ENCODE measurements around the gene KCNJ12. TPM values are rescaled to one million over a fixed set of nuclear protein-coding genes. Genes with fewer than 3 reads are reported as not detected.

The KCNJ12 gene
- total and polyA plus RNA-seq, 3 donors from 2014 or later: 2.4 to 5.4 (median 2.8) TPM

DNA sequence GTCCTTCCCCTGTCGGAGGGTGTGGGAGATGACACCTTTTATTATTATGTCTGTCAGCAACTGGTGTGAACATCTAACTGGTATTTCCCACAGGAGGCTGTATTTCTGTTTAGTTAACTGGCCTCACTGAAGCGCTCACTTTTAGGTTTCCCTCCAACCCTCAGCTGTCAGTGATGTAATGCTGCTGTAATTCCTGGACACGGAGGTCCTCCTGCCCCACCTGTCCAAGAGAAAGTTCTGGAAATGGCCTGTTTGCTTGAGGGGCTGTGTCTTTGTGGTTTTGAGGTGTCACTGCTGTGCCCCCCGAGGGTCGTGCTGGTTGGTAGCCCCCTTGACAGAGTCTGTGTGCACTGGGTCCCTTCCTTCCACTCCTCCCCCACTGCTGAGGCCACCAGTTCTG lies 11.5 kb downstream of the KCNJ12 start:
- Histone ChIP-seq H3K27ac (no peak overlapping the region), H3K27me3 (no peaks in the 10 kb centered on the region), H3K4me1 (peaks cover 2% of the 10 kb centered on the region), H3K4me3 (no peak overlapping the region), H3K36me3 (ENCODE audit: low read depth, missing control alignments) (no peaks in the 10 kb centered on the region), H3K9me3 (no peaks in the 10 kb centered on the region)
- WGBS, 2 donors: 78 to 84% methylated on average over 5 of the region's 5 CpGs
- no peak for DNase-seq
- TF ChIP-seq POLR2A (IDR thresholded peaks at IDR 0.05): no peak
- TF ChIP-seq, protein P1, sequence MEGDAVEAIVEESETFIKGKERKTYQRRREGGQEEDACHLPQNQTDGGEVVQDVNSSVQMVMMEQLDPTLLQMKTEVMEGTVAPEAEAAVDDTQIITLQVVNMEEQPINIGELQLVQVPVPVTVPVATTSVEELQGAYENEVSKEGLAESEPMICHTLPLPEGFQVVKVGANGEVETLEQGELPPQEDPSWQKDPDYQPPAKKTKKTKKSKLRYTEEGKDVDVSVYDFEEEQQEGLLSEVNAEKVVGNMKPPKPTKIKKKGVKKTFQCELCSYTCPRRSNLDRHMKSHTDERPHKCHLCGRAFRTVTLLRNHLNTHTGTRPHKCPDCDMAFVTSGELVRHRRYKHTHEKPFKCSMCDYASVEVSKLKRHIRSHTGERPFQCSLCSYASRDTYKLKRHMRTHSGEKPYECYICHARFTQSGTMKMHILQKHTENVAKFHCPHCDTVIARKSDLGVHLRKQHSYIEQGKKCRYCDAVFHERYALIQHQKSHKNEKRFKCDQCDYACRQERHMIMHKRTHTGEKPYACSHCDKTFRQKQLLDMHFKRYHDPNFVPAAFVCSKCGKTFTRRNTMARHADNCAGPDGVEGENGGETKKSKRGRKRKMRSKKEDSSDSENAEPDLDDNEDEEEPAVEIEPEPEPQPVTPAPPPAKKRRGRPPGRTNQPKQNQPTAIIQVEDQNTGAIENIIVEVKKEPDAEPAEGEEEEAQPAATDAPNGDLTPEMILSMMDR (IDR thresholded peaks at IDR 0.05): no peak
- intact Hi-C loops (cut with DNase I; ENCODE audit: low total_unique reads): no loop called here

DNA sequence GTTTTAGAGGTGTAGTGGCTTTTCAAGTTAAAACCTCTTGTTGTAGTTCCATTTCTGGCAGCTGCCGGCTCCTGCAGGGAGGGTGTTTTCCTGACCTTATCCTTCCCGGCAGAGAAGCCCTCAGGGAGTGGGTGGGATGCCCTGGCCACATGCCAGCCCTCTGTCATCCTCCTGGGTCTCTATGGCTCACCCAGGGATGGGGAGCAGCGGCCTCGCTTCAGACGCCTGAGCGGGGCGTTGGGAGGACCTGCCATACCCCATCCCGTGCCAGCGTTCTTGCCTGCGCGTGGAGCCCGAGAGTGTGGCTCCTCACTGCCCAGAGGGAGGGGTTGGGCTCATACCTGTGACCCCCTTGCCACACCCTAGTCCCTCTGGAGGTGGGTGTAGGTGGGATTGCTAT lies 11.9 kb downstream of the KCNJ12 start:
- H3K4me1 ChIP-seq: peaks cover 2% of the 10 kb centered on the region
- H3K4me3 ChIP-seq: no peak overlapping the region
- no peak overlapping the region for H3K27ac ChIP-seq
- intact Hi-C loops (cut with DNase I; ENCODE audit: low total_unique reads): no loop called here
- H3K9me3 ChIP-seq: no peaks in the 10 kb centered on the region
- WGBS, 2 donors: 80 to 81% methylated on average over 9 to 12 of the region's 12 CpGs
- no peak for TF ChIP-seq POLR2A (IDR thresholded peaks at IDR 0.05)
- H3K36me3 ChIP-seq (ENCODE audit: low read depth, missing control alignments): no peaks in the 10 kb centered on the region
- no peaks in the 10 kb centered on the region for H3K27me3 ChIP-seq
- no peak for DNase-seq

DNA sequence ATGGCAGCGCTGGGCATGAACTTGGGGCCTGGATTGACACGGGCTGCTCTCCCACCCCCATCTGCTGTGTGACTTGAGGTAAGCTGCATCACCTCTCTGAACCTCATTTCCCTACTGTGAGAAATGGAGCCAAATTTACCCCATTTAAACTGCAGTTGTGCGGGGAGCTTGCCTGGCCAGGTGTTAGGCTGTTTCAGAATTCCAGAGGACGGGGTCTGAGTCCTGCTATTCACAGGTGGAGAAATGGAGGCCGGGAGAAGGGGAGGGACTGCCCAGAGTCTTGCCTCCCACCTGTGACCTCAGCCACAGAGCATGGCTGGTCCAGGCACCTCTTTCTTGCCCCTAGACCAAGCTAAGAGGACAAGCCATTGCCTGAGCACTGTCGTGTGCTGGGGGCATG lies 12.8 kb downstream of the KCNJ12 start:
- Histone ChIP-seq H3K4me3 (no peak overlapping the region), H3K9me3 (no peaks in the 10 kb centered on the region), H3K36me3 (ENCODE audit: low read depth, missing control alignments) (no peaks in the 10 kb centered on the region), H3K27ac (no peak overlapping the region), H3K27me3 (no peaks in the 10 kb centered on the region), H3K4me1 (peaks cover 2% of the 10 kb centered on the region)
- 91 to 96% methylated on average over 3 to 6 of the region's 6 CpGs for WGBS, 2 donors
- intact Hi-C loops (cut with DNase I; ENCODE audit: low total_unique reads): no loop called here
- TF ChIP-seq, protein P1 (IDR thresholded peaks at IDR 0.05): no peak
- no peak for TF ChIP-seq POLR2A (IDR thresholded peaks at IDR 0.05)
- DNase-seq: no peak

DNA sequence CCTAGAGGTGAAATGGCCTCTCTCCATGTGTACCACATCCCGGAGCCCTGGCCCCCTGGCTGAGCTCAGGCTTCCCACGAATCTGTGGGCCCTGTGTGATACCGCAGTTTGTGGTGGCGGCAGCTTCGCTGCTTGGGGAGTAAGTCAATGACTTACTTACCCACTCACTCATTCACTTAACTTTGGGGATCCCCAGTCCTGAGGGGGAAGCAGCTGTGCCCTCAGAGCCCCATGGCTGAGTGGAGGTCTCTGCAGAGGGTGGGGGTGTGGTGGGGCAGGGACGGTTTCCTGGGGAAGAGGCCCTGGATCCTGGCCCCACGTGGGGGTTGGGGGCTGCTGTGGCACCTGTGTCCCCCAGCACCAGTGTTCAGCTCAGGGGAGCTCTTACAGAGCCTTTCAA lies 13.2 kb downstream of the KCNJ12 start:
- WGBS, 2 donors: 84 to 92% methylated on average over 5 to 7 of the region's 7 CpGs
- Histone ChIP-seq H3K4me1 (peaks cover 2% of the 10 kb centered on the region), H3K27me3 (no peaks in the 10 kb centered on the region), H3K27ac (no peak overlapping the region), H3K9me3 (no peaks in the 10 kb centered on the region), H3K4me3 (no peak overlapping the region), H3K36me3 (ENCODE audit: low read depth, missing control alignments) (no peaks in the 10 kb centered on the region)
- intact Hi-C loops (cut with DNase I; ENCODE audit: low total_unique reads): no loop called here
- DNase-seq: no peak
- no peak for TF ChIP-seq POLR2A (IDR thresholded peaks at IDR 0.05)
- TF ChIP-seq, protein P1 (IDR thresholded peaks at IDR 0.05): no peak

DNA sequence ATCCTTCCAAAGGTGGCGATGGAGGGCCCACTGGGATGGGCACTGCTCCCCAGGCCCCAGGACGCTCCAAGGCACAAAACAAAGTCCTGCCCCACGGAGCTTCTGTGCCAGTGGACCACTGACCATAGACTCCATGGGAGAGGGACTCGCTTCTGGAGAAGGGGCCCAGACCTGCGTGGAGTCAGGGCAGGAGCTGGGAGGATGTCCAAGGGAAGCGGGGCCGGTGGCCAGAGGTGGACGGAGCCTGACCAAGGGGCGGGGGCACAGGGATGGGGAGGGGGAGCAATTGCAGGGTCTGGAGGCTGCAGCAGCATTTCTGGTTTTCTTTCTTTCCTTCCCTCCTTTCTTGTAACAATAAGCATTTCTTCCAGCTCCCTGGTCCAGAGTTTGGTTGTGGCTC lies 14.1 kb downstream of the KCNJ12 start:
- no peak overlapping the region for H3K27ac ChIP-seq
- H3K4me1 ChIP-seq: peaks cover 2% of the 10 kb centered on the region
- DNase-seq: no peak
- H3K27me3 ChIP-seq: no peaks in the 10 kb centered on the region
- H3K4me3 ChIP-seq: no peak overlapping the region
- no peaks in the 10 kb centered on the region for H3K9me3 ChIP-seq
- no peaks in the 10 kb centered on the region for H3K36me3 ChIP-seq (ENCODE audit: low read depth, missing control alignments)
- WGBS, 2 donors: 83 to 87% methylated on average over 7 to 9 of the region's 9 CpGs
- TF ChIP-seq POLR2A (IDR thresholded peaks at IDR 0.05): no peak
- TF ChIP-seq, protein P1 (IDR thresholded peaks at IDR 0.05): no peak
- intact Hi-C loops (cut with DNase I; ENCODE audit: low total_unique reads): no loop called here
